ENCODE data around the gene GPR61.
A peak's percentile ranks its signal among the peaks of the same experiment; 100 is the strongest.

The GPR61 gene

GRCh38 chr1:109504974-109505373, 34.7 kb upstream of the GPR61 start:
- Histone ChIP-seq H4K91ac (ENCODE audit: low read length) (no peak overlapping the region), H3K23ac (ENCODE audit: low read length in 2 of 2) (no peak overlapping the region), H2BK5ac (ENCODE audit: low read depth, low read length, poor library complexity, severe bottlenecking) (no peak overlapping the region), H3K4me2 (ENCODE audit: low read length, poor library complexity, severe bottlenecking) (no peak overlapping the region), H2BK120ac (ENCODE audit: low read depth, low read length) (no peak overlapping the region), H3K4me3 (ENCODE audit: insufficient read depth in 1 of 2, low read depth in 1 of 2, low read length in 2 of 2) (no peak overlapping the region), H2AFZ (ENCODE audit: low read depth, low read length) (no peak overlapping the region), H4K8ac (ENCODE audit: low read length) (no peak overlapping the region), H3K36me3 (ENCODE audit: control insufficient read depth in 1 of 2, insufficient read depth in 2 of 2, low read depth in 1 of 2, low read length in 2 of 2) (peaks cover 0 to 12% of the 10 kb centered on the region in 2 experiments), H2BK15ac (ENCODE audit: low read depth, poor library complexity, severe bottlenecking) (no peak overlapping the region), H3K18ac (ENCODE audit: low read depth in 1 of 2, low read length in 2 of 2) (no peak overlapping the region), H2BK12ac (ENCODE audit: low read length in 2 of 2) (no peak overlapping the region), H3K79me1 (replicated peaks; ENCODE audit: low read length, poor library complexity, severe bottlenecking) (peaks cover 2% of the 10 kb centered on the region), H3K14ac (ENCODE audit: low read length in 2 of 2) (no peak overlapping the region), H3K9ac (ENCODE audit: low read length) (no peak overlapping the region), H3K27me3 (ENCODE audit: control insufficient read depth in 1 of 2, insufficient read depth in 1 of 2, low read length in 2 of 2) (peaks cover 0 to 24% of the 10 kb centered on the region in 2 experiments), H3K4ac (ENCODE audit: low read depth in 1 of 2, low read length in 2 of 2) (no peak overlapping the region), H3K9me3 (ENCODE audit: control insufficient read depth, low read length) (no peaks in the 10 kb centered on the region), H2AK5ac (ENCODE audit: low read length, severe bottlenecking) (no peak overlapping the region), H3K27ac (ENCODE audit: low read length, poor library complexity, severe bottlenecking) (no peak overlapping the region), H3K4me1 (ENCODE audit: control insufficient read depth, insufficient read depth, low read depth, low read length) (peaks cover 23% of the 10 kb centered on the region)
- WGBS: no CpG with 5 or more reads among the region's 1 CpG
- DNase-seq: no peak

- Histone ChIP-seq H2AFZ (ENCODE audit: low read depth, low read length) (no peak overlapping the region), H3K27me3 (ENCODE audit: control insufficient read depth in 1 of 2, insufficient read depth in 1 of 2, low read length in 2 of 2) (peaks cover 16 to 45% of the 10 kb centered on the region in 2 experiments), H2AK5ac (ENCODE audit: low read length, severe bottlenecking) (no peak overlapping the region), H3K79me1 (replicated peaks; ENCODE audit: low read length, poor library complexity, severe bottlenecking) (no peaks in the 10 kb centered on the region), H3K18ac (ENCODE audit: low read depth in 1 of 2, low read length in 2 of 2) (no peak overlapping the region), H2BK15ac (ENCODE audit: low read depth, poor library complexity, severe bottlenecking) (no peak overlapping the region), H3K36me3 (ENCODE audit: control insufficient read depth in 1 of 2, insufficient read depth in 2 of 2, low read depth in 1 of 2, low read length in 2 of 2) (no peaks in the 10 kb centered on the region), H3K4me2 (ENCODE audit: low read length, poor library complexity, severe bottlenecking) (no peak overlapping the region), H4K8ac (ENCODE audit: low read length) (no peak overlapping the region), H3K4me3 (ENCODE audit: insufficient read depth in 1 of 2, low read depth in 1 of 2, low read length in 2 of 2) (peak overlapping the region in 1 of 2 experiments; percentile 88), H3K27ac (ENCODE audit: low read length, poor library complexity, severe bottlenecking) (no peak overlapping the region), H2BK5ac (ENCODE audit: low read depth, low read length, poor library complexity, severe bottlenecking) (no peak overlapping the region), H3K23ac (ENCODE audit: low read length in 2 of 2) (no peak overlapping the region), H3K14ac (ENCODE audit: low read length in 2 of 2) (no peak overlapping the region), H2BK120ac (ENCODE audit: low read depth, low read length) (no peak overlapping the region), H3K4me1 (ENCODE audit: control insufficient read depth, insufficient read depth, low read depth, low read length) (peaks cover 10% of the 10 kb centered on the region), H3K9ac (ENCODE audit: low read length) (no peak overlapping the region), H3K4ac (ENCODE audit: low read depth in 1 of 2, low read length in 2 of 2) (no peak overlapping the region), H2BK12ac (ENCODE audit: low read length in 2 of 2) (no peak overlapping the region), H4K91ac (ENCODE audit: low read length) (peak overlapping the region; percentile 18), H3K9me3 (ENCODE audit: control insufficient read depth, low read length) (no peaks in the 10 kb centered on the region)
- WGBS: 92% methylated on average over 24 of the region's 25 CpGs
- no peak for DNase-seq
Observed at GRCh38 chr1:109508001-109508872, 31.4 kb upstream of the GPR61 start.

- no peak overlapping the region for H2BK120ac ChIP-seq (ENCODE audit: low read depth, low read length)
- H3K4me2 ChIP-seq (ENCODE audit: low read length, poor library complexity, severe bottlenecking): peak overlapping the region; percentile 93
- no peak overlapping the region for H3K23ac ChIP-seq (ENCODE audit: low read length in 2 of 2)
- H4K8ac ChIP-seq (ENCODE audit: low read length): no peak overlapping the region
- no peak overlapping the region for H2AK5ac ChIP-seq (ENCODE audit: low read length, severe bottlenecking)
- peak overlapping the region; percentile 86 for H2AFZ ChIP-seq (ENCODE audit: low read depth, low read length)
- no peak overlapping the region for H3K27ac ChIP-seq (ENCODE audit: low read length, poor library complexity, severe bottlenecking)
- 71% methylated on average over 2 of the region's 7 CpGs for WGBS
- peak overlapping the region; percentile 75 to 88 for H3K4me3 ChIP-seq (ENCODE audit: insufficient read depth in 1 of 2, low read depth in 1 of 2, low read length in 2 of 2)
- no peak overlapping the region for H2BK12ac ChIP-seq (ENCODE audit: low read length in 2 of 2)
- no peak overlapping the region for H3K14ac ChIP-seq (ENCODE audit: low read length in 2 of 2)
- H3K79me1 ChIP-seq (replicated peaks; ENCODE audit: low read length, poor library complexity, severe bottlenecking): no peaks in the 10 kb centered on the region
- no peak overlapping the region for H2BK5ac ChIP-seq (ENCODE audit: low read depth, low read length, poor library complexity, severe bottlenecking)
- no peak overlapping the region for H3K4ac ChIP-seq (ENCODE audit: low read depth in 1 of 2, low read length in 2 of 2)
- H3K4me1 ChIP-seq (ENCODE audit: control insufficient read depth, insufficient read depth, low read depth, low read length): peaks cover 10% of the 10 kb centered on the region
- H3K18ac ChIP-seq (ENCODE audit: low read depth in 1 of 2, low read length in 2 of 2): no peak overlapping the region
- no peak for DNase-seq
- H3K9me3 ChIP-seq (ENCODE audit: control insufficient read depth, low read length): no peaks in the 10 kb centered on the region
- H4K91ac ChIP-seq (ENCODE audit: low read length): peak overlapping the region; percentile 18
- peak overlapping the region; percentile 67 for H3K9ac ChIP-seq (ENCODE audit: low read length)
- peaks cover 18 to 45% of the 10 kb centered on the region in 2 experiments for H3K27me3 ChIP-seq (ENCODE audit: control insufficient read depth in 1 of 2, insufficient read depth in 1 of 2, low read length in 2 of 2)
- H3K36me3 ChIP-seq (ENCODE audit: control insufficient read depth in 1 of 2, insufficient read depth in 2 of 2, low read depth in 1 of 2, low read length in 2 of 2): no peaks in the 10 kb centered on the region
- no peak overlapping the region for H2BK15ac ChIP-seq (ENCODE audit: low read depth, poor library complexity, severe bottlenecking)
Observed at GRCh38 chr1:109508873-109509175, 30.8 kb upstream of the GPR61 start.

GRCh38 chr1:109509176-109510134, 30.2 kb upstream of the GPR61 start, which contains the start of gene AMIGO1:
TSS of gene AMIGO1 (minus strand) at chr1:109509727. CDS start at chr1:109508912, 815 bp downstream.
- peaks cover 18 to 45% of the 10 kb centered on the region in 2 experiments for H3K27me3 ChIP-seq (ENCODE audit: control insufficient read depth in 1 of 2, insufficient read depth in 1 of 2, low read length in 2 of 2)
- H3K4me2 ChIP-seq (ENCODE audit: low read length, poor library complexity, severe bottlenecking): peak within 1 kb of the TSS; percentile 93
- peaks cover 10% of the 10 kb centered on the region for H3K4me1 ChIP-seq (ENCODE audit: control insufficient read depth, insufficient read depth, low read depth, low read length)
- no peaks in the 10 kb centered on the region for H3K79me1 ChIP-seq (replicated peaks; ENCODE audit: low read length, poor library complexity, severe bottlenecking)
- no peaks in the 10 kb centered on the region for H3K36me3 ChIP-seq (ENCODE audit: control insufficient read depth in 1 of 2, insufficient read depth in 2 of 2, low read depth in 1 of 2, low read length in 2 of 2)
- H2BK15ac ChIP-seq (ENCODE audit: low read depth, poor library complexity, severe bottlenecking): peak within 1 kb of the TSS; percentile 17
- H2BK120ac ChIP-seq (ENCODE audit: low read depth, low read length): no peak within 1 kb of the TSS
- H3K9me3 ChIP-seq (ENCODE audit: control insufficient read depth, low read length): no peaks in the 10 kb centered on the region
- H4K91ac ChIP-seq (ENCODE audit: low read length): peak within 1 kb of the TSS; percentile 18
- H3K9ac ChIP-seq (ENCODE audit: low read length): peak within 1 kb of the TSS; percentile 80
- no peak within 1 kb of the TSS for H3K27ac ChIP-seq (ENCODE audit: low read length, poor library complexity, severe bottlenecking)
- 1% methylated on average over 83 of the region's 100 CpGs for WGBS
- peak; percentile 43 for DNase-seq
- H3K23ac ChIP-seq (ENCODE audit: low read length in 2 of 2): no peak within 1 kb of the TSS
- peak within 1 kb of the TSS in 1 of 2 experiments; percentile 63 for H3K14ac ChIP-seq (ENCODE audit: low read length in 2 of 2)
- peak within 1 kb of the TSS; percentile 12 for H4K8ac ChIP-seq (ENCODE audit: low read length)
- H2BK12ac ChIP-seq (ENCODE audit: low read length in 2 of 2): peak within 1 kb of the TSS in 1 of 2 experiments; percentile 19
- H2BK5ac ChIP-seq (ENCODE audit: low read depth, low read length, poor library complexity, severe bottlenecking): no peak within 1 kb of the TSS
- H2AFZ ChIP-seq (ENCODE audit: low read depth, low read length): peak within 1 kb of the TSS; percentile 86
- no peak within 1 kb of the TSS for H2AK5ac ChIP-seq (ENCODE audit: low read length, severe bottlenecking)
- peak within 1 kb of the TSS; percentile 75 to 88 for H3K4me3 ChIP-seq (ENCODE audit: insufficient read depth in 1 of 2, low read depth in 1 of 2, low read length in 2 of 2)
- peak within 1 kb of the TSS in 1 of 2 experiments; percentile 21 for H3K18ac ChIP-seq (ENCODE audit: low read depth in 1 of 2, low read length in 2 of 2)
- H3K4ac ChIP-seq (ENCODE audit: low read depth in 1 of 2, low read length in 2 of 2): no peak within 1 kb of the TSS

Measured in mesenchymal stem cell (in vitro differentiated cells and primary cell).